ENCODE results near the gene FAM222B.
"Not testable (repeated sequence)": the region's sequence is repeated elsewhere in the genome, so short reads cannot be mapped to it uniquely, and the experiment has no call there.

FAM222B gene

DNA sequence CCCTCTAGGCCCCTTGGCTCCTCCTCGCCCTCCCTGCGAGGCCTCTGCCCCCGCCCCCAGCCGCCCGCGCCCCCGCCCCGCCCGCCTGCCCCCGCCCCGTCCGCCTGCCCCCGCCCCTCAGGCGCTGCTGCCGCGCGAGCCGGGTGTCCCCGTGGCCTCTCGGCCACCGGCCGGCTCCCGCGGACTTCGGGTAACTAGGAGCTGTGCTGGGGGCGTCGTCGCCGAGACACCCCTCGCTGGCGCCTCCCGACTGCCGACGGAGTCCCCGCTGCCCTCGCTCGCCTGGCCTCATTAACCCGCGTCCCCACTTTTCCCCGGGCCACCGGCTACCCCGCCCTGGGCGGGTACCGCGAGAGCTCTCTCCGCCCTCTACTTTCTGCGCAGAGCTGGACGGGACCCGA, 116.4 kb downstream of the FAM222B start, which contains the start of gene TLCD1:
Gene TLCD1, minus strand, starts transcription at position 8 of the 401 bp plus-strand sequence. CDS start 136 bp downstream, outside the sequence.
- DNase-seq = peak; percentile 63

DNA sequence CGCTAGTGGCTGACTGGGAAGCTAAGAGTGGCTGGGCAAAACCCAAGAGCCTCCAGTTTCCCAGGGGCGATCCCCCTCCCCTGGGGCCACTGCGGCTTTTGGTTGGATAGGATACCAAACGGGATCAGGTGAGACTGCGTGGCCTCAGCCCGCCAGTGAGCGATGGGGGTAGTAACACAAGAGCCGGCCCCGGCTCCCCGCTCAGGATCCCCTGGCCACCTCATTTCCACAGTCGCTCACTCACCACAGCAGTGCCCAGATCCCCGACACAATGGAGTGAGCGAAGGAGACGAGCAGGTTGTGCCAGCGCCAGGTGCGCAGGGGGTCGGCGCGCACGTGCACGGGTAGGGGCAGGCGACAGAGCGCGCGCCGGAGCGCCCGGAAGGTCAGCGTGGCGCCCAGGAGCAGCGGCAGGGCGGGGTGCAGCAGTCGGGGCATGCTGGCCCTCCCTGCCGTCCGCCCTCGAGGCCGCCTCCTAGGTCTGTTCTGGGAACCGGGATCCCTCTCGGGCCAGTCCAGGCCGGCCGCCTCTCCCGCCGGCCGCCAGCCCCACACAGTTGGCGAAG, 116.8 kb downstream of the FAM222B start:
- no peak for DNase-seq

DNA sequence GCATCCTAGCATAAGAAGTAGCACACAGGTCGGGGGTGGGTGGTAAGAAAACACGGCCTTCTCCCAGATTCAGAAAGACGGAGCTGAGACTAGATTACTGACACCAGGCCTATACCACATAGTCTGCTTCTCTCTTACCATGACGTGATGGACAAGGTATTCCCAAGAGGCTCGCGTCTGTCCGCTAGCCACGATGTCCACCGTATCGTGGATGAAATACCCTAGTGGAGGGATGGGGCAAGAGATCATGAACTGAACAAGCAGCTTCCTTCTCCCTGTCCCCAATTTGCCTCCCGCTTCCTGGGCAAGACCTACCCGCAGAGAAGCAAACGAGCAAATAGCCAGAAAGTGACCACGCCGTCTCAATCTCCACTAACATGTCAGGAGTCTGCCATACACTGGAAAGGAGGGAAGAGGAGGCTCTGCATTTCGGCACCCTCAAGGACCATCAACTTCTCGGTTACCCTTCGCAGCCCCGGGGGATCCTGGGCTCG, 117.4 kb downstream of the FAM222B start:
- DNase-seq = no peak

DNA sequence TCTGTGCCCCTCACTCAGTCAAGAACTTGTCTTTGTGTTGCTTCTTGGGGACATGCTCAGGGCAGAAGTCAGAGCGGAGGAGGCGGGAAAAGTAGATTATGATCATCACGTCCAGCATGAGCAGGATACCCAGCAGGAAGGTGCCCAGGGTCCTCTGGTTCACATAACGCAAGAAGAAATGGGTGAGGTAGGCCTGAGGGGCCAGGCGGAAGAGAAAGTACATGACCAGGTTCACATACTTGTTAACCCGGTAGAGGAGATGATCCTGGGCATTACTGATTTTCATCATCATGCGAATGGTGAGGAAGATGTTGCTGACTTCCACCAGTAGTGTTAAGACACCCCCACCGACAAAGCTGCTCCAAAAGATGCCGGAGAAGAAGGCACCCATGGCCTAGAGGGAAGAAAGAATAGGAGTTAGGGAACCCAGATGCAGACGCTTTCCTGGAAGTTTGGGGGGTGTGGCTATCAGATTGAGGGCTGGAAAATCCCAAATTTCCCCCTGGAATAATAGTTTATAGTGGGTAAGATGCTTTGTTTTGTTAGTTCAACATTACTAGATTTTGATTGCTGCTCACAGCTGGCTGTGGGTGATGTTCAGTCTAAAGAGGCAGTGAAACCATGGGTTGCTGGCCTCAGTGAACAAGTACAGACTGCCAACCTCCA, 118.0 kb downstream of the FAM222B start:
- DNase-seq = no peak

DNA sequence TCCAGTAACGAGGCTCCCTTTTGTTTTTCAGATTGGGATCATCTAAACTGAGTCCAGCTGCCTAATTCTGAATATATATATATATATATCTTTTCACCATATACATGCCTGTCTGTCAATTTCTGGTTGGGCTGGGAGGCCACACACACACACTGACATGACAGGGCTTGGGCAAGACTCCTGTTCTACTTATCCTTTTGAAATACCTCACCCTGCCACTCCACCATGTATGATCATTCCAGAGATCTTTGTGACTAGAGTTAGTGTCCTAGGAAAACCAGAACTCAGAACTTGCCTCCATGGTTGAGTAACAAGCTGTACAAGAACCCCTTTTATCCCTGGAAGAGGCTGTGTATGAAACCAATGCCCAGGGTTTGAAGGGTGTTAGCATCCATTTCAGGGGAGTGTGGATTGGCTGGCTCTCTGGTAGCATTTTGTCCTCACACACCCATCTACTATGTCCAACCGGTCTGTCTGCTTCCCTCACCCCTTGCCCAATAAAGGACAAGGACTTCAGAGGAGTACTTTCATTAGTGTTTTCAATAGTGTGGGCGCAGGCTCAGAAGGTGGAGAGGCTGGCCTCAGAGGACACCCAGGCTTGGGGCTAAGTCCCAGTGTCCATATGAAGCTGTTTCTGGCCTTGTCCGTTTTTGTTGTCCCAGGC, 118.6 kb downstream of the FAM222B start:
- DNase-seq = not testable (repeated sequence)

DNA sequence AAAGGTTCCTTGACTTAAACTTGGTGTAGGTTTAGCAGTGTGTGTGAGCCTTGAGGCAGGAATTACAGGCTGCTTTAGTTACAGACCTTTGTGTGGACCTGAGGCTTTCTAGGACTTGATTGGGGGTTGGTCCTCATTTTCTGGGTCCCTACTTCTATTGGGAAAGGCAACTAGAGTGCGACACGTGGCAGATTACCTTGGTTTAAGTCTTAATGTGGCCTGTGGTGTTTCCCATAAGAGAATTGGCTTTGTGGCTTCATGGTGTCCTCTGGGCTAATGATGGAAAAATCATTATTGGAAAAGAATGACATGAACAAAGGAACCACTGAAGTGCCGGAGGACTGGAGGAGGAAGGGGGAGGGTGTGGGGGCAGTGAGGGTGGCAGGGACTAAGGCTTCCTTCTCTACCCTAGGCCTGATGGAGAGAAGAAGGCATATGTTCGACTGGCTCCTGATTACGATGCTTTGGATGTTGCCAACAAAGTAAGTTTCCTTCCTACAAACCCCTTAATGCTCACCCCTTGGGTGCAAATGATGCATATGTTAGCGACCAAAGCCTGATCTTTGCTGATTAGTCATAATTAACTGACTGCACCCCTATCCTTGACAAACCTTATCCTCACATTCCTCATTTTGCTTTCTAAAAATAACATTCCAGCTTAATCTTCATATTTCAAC, 119.3 kb downstream of the FAM222B start:
- no peak for DNase-seq

DNA sequence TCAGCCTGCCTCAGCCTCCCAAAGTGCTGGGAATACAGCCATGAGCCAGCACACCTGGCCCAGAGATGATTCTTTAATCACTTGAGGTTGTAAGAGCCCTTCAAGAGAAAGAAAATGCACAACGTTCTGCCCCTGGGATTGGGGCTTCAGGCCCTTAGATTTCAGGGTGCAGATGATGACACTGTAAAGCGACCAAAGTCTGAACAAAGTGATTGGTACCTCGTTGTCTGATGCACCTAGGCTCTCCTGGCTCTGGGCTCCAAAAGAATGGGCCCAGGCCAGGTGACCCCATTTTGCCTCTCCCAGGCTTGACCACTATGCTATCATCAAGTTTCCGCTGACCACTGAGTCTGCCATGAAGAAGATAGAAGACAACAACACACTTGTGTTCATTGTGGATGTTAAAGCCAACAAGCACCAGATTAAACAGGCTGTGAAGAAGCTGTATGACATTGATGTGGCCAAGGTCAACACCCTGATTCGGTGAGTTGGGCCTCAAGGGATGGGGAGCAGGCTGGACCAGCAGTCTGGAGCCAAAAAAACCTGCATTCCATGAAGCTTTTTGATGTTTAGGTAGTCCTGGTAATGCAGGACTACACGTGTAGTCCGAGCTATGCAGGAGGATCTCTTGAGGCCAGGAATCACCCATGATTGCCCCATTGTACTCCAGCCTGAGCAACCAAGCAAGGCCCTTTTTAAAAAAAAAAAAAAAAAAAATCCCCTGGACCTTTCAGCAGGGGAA, 120.0 kb downstream of the FAM222B start:
- DNase-seq = no peak

DNA sequence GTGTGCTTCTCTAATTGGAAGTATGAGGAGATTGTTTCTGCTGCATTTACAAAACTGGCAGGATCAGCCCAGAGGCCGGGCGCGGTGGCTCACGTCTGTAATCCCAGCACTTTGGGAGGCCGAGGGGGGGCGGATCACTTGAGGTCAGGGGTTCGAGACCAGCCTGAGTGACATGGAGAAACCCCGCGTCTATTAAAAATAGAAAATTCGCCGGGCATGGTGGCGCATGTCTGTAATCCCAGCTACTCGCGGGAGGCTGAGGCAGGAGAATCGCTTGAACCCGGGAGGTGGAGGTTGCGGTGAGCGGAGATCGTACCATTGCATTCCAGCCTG, 121.6 kb downstream of the FAM222B start:
- DNase-seq = not testable (repeated sequence)

DNA sequence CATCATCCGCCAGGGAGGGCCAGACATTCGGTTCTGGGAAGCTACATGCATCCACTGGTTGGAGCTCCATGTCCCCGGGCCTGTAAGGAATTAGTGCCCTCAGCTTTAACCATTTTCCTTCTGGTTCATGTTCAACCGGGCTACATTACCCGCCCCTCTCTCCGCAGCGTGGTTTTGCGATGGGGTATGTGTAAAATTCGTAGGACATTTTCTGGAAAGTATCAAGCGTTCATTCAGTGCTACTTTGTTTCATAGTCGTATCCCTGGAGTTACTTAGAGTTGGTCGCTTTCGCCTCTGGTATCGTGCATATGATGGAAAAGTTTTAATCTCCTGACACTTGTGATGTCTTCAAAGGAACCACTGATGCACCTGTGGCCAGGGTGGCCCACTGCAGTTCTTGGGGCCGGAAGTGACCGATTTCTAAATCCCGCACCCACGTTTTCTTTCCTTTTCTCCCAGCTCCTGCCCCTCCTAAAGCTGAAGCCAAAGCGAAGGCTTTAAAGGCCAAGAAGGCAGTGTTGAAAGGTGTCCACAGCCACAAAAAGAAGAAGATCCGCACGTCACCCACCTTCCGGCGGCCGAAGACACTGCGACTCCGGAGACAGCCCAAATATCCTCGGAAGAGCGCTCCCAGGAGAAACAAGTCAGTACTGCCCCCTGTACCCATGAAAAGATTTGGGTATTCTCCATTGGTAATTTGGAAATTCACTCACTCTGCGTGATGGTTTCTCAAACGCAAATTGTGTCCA, 122.2 kb downstream of the FAM222B start:
- DNase-seq = no peak

DNA sequence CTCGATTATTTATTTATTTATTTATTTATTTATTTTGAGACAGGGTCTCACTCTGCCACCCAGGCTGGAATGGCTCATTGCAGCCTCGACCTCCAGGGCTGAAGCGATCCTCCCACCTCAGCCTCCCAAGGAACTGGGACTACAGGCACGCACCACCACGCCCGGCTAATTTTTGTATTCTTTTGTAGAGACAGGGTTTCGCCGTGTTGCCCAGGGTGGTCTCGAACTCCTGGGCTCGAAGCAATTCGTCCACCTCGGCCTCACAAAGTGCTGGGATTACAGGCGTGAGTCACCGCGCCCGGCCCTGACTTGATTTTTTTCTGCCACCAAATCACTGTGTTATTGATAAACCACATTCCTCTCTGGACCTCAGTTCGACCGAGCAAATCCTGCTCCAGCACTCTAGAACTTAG, 123.6 kb downstream of the FAM222B start:
- no peak for DNase-seq

DNA sequence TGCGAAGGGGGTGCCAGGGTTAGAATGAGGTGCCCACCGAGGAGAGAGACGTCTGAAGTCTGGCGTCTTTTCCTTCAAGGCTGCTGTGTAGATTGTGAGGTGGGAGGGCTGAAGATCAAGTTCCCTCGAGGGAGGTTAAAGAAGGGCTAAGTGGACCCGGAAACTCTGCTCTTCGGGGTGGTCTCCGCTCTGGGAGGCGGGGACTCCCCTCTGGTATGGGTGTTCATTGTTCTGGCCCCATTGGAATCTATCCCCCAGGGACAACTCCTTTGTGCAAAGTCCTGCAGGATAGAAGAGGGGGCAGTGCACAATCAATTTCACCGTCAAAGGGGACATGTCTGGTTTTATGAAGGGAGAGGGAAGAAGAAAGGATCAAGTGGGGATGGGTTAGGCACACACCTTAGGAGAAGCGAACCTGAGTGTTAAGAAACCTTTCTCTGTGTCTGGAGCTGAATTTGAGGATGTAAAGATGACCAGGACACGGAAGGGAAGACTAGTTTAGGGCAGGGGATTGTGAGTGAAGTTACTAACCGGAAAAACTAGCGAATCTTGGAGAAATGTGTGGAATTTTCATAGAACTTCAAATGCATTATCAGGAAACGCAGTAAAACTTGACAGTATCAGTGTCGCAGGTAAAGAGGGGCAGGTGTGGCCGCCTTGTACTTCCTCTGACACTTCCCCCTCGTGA, 124.1 kb downstream of the FAM222B start:
- DNase-seq = no peak

DNA sequence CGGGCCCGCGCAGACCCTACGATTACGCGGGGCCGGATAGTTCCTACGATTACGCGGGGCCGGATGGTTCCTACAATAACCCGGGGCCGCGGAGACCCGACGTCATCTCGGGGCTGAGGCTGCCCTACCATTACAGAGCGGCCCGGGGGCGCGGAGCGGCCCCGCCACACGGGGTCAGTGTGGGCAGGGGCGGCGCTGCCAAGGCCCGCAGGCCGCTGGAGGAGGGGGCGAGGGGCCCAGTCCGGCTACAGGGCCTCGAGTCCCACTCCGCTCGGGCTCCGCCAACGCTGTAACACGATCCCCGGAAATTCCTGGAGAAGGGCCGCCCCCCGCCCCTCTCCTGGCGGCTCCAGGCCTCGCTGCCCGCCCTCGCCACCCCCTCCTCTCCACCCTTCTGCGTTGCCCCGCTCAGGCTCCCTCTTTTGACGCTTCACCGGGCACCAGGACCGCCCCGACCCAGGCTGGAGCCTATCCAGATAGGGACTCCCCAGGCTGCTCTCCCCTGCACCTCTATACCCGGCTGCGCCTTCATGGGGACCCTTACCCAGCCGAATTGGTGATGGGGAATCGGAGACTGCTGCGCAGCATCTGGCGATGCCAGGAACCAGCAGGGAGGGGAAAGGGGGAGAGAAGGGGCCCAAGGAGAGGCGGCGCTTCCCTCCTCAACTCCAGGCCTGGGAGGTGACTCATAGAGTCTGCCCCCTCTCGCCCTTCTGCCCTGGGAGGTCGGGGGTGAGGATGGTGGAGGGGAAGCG, 124.8 kb downstream of the FAM222B start, which contains the start of gene RAB34:
Gene RAB34, minus strand, starts transcription at position 291 of the 755 bp plus-strand sequence. CDS start 602 bp downstream, outside the sequence.
- peak; percentile 46 for DNase-seq

DNA sequence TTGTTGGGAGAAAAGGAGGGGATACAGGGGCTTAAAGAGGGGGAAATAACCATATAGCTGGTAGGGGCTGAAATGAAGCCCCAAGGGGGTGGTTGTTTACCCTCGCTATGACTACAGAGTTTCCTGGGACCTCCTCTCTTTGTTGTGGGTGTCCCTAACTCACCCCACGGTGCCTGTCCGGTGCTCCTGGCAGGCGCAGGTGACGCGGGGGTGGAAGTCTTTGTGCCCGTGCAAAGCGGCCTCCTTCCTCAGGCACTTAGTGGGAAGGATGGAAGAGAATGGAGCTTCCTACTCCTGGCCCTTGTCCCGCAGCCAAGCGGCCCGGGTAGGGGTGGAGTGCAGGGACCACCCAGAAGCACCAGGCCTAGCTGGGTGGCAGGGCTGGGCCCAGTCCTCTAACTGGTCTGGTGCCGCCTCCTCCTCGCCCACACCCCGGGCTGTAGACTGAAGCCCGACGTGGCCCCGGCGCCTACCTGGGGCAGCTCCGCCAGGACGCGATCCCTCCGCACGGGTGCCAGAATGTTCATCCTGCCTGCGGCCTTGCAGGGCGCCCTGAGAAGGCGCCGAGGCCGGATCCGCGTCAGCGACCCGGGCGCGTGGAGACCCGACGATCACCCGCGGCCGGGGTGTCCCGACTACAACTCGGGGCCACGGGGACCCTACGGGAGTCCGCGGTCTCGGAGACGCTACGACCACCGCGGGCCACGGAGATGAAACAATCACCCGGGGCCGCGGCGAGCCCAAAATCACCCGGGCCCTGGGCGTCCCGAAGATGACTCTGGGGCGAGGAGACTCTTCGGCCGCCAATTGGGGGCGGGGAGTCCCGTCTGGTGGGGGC, 125.6 kb downstream of the FAM222B start:
- no peak for DNase-seq

DNA sequence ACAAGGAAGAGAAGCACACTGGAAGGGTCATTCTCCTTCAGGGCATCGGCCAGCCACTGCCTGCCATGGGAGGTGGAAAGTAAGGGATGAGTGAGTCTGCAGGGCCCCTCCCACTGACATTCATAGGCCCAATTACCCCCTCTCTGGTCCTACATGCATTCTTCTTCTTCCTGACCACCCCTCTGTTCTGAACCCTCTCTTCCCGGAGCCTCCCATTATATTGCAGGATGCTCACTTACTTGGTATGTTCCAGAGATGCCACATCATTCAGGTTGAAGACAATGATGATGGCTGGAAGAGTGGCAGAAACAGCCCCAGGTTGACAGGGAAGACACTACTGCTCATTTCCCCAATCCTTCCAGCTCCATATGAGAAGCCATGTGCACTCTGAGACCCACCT, 127.4 kb downstream of the FAM222B start:
- no peak for DNase-seq

DNA sequence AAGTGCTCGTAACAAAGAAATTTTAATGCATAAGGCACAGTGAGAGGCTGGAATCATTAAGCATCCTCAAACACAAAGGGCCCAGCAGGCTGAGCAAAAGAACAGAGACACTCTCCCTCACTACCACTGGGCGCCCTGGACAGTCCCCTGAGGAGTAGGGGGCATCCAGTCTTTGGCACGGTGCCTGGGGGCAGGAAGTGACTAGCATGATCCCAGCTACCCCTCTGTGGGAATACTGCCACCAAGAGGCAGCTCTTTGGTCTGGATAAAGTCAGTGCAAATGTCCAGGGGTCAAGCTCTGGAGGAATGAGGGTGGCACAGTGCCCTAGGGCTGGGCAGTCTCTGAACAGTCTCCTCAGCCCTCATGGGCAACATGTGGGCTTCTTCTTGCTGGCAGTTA, 128.3 kb downstream of the FAM222B start:
- DNase-seq = no peak

DNA sequence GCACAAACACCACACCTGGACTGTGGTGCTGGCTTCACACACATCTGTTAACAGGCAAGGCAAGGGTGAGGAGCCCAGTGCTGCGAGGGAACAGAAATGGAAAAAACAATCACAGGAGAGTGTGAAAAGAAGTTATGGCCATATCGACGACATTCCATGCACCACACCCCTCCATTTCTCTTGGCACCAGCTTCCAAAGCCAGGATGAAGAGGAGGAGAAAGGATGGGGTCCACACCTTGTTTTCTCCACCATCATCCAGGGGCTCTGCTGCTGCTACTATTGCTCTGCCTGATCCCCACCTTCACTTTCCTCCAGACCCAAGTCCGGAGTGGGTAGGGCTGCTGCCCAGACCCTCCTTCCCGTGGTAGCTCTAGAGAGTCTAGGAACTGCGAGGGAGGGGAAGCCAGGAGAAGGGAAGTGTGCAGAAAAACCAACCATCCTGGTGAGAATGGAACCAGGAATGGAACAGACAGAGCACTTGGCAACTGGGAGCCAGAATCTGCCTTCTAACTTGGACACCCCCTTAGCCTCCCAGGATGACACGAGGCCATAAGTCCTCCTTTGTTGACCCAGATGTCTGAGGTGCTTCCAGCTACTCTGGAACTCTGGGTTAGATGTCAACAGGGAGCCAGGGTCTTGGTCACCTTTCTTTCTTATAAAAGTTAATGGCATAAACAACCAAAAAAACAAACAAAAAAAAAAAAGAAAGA, 129.7 kb downstream of the FAM222B start:
- DNase-seq = no peak

DNA sequence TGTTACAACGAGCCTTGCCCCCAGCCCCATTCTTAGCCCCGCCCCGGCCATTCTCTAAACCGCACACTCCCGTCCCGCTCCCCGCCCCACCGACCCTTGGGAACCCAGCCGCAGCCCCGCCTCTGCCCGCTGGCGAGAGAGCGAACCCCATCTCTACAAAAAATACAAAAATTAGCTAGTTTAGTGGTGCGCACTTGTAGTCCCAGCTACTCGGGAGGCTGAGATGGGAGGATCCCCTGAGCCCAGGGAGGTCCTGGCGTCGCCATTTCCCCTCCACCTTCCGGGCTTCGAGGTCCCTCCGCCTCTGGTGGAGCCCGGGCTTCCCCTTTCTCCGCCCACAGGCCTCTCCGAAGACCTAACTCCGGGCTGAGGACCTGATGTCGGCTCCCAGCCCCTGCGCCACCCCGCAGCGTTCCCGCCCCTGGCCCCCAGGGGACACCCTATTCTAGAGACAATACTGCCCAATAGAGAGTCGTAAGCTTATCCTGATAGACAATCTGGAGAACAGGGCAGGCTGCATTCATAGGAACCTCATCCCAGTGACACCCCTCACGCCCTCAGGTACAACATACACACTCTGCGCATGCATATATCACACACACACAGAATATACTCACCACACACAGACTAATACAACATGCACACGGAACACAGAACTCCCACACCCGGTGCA, 130.4 kb downstream of the FAM222B start:
- peak; percentile 80 for DNase-seq

DNA sequence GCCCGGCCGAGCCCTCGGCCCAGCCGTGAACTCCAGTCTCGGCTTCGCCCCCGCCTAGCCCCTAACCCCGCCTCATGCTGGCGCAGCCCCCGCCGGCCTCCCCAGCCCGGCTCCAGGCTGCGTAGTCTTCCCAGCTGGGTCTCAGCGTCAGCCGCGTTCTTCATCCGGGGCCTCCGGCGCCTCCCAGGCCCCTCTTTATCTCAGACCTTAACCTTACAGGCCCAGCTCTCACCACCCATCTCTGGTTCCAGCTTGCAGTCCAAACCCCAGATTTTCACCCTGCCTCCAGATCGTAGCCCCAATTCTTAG, 130.9 kb downstream of the FAM222B start, which contains the start of gene PROCA1:
Gene PROCA1, minus strand, starts transcription at position 166 of the 309 bp plus-strand sequence. CDS start 228 bp downstream, outside the sequence.
- peak; percentile 30 for DNase-seq
